Activated CD8-positive, alpha-beta memory T cell treated with anti-CD3 and anti-CD28 coated beads, Interleukin-2, amount 50 U/mL, for 4 hours (primary cell): ENCODE data around the gene POU4F3.
"Not testable (repeated sequence)": the region's sequence is repeated elsewhere in the genome, so short reads cannot be mapped to it uniquely, and the experiment has no call there.

ENCODE experiments used
- DNase-seq: peaks from one replicate; pipeline ENCODE4 v3.0.0-alpha.2; 2020

The POU4F3 gene

GRCh38 chr5:146338774-146339714 is at the start of gene POU4F3:
TSS of gene POU4F3 (plus strand) at chr5:146338839. CDS start at chr5:146339113, 274 bp downstream.
- DNase-seq = no peak

GRCh38 chr5:146290318-146290717 is 48.3 kb upstream of the POU4F3 start:
- DNase-seq = no peak

- DNase-seq = no peak
These were observed 47.1 kb upstream of the POU4F3 start for GRCh38 chr5:146291421-146292074.

GRCh38 chr5:146296245-146296644 is 42.4 kb upstream of the POU4F3 start:
- DNase-seq = no peak

- DNase-seq = not testable (repeated sequence)
These were observed 39.7 kb upstream of the POU4F3 start for GRCh38 chr5:146298920-146299319.

GRCh38 chr5:146301626-146302025 is 37.0 kb upstream of the POU4F3 start:
- no peak for DNase-seq

- DNase-seq = no peak
These were observed 36.2 kb upstream of the POU4F3 start for GRCh38 chr5:146302406-146302805.

- DNase-seq = no peak
These were observed 31.8 kb upstream of the POU4F3 start for GRCh38 chr5:146306838-146307237.

GRCh38 chr5:146307796-146308195 is 30.8 kb upstream of the POU4F3 start:
- no peak for DNase-seq

- DNase-seq = no peak
These were observed 28.1 kb upstream of the POU4F3 start for GRCh38 chr5:146310540-146310939.

GRCh38 chr5:146311278-146311677 is 27.4 kb upstream of the POU4F3 start:
- no peak for DNase-seq

- no peak for DNase-seq
These were observed 25.6 kb upstream of the POU4F3 start for GRCh38 chr5:146313027-146313426.

GRCh38 chr5:146321571-146321970 is 17.1 kb upstream of the POU4F3 start:
- no peak for DNase-seq

- DNase-seq = no peak
These were observed 11.3 kb upstream of the POU4F3 start for GRCh38 chr5:146327257-146327870.

- no peak for DNase-seq
These were observed 10.7 kb upstream of the POU4F3 start for GRCh38 chr5:146327989-146328388.

GRCh38 chr5:146329697-146330096 is 8.9 kb upstream of the POU4F3 start:
- DNase-seq = no peak

- DNase-seq = no peak
These were observed 7.2 kb upstream of the POU4F3 start for GRCh38 chr5:146331423-146331822.

- no peak for DNase-seq
These were observed 4.5 kb upstream of the POU4F3 start for GRCh38 chr5:146334074-146334533.

- no peak for DNase-seq
These were observed 2.4 kb upstream of the POU4F3 start for GRCh38 chr5:146336197-146336596.

GRCh38 chr5:146337264-146337904 is 1.3 kb upstream of the POU4F3 start:
- no peak for DNase-seq

- no peak for DNase-seq
These were observed 711 bp upstream of the POU4F3 start for GRCh38 chr5:146337928-146338327.

GRCh38 chr5:146339715-146340259 is 1.1 kb downstream of the POU4F3 start:
- DNase-seq = no peak
